HUES64 (cell line): Measurements from ENCODE around the gene CC2D1A.
"Not testable (repeated sequence)": the region's sequence is repeated elsewhere in the genome, so short reads cannot be mapped to it uniquely, and the experiment has no call there.

Experiments
- H3K27ac ChIP-seq: 2 replicates; pipeline ENCODE4 v1.7.0; 2013; ENCODE audit warnings: low read depth, low read length, inconsistent platforms
- H3K27me3 ChIP-seq: 2 replicates; pipeline ENCODE4 v1.6.1; 2013; ENCODE audit warnings: mild to moderate bottlenecking, low read length; ENCODE audit not compliant: insufficient read depth
- H3K36me3 ChIP-seq: 2 replicates; pipeline ENCODE4 v1.6.1; 2013; ENCODE audit warnings: mild to moderate bottlenecking, low read length; ENCODE audit not compliant: insufficient read depth
- H3K4me1 ChIP-seq: 2 replicates; pipeline ENCODE4 v1.6.1; 2013; ENCODE audit warnings: mild to moderate bottlenecking, low read length, moderate library complexity; ENCODE audit not compliant: insufficient read depth
- H3K4me3 ChIP-seq: 2 replicates; pipeline ENCODE4 v1.5.1; 2013; ENCODE audit warnings: mild to moderate bottlenecking, low read length, moderate library complexity
- H3K9ac ChIP-seq: 2 replicates; pipeline ENCODE4 v1.6.1; 2013; ENCODE audit warnings: mild to moderate bottlenecking, low read depth, low read length
- H3K9me3 ChIP-seq: 2 replicates; pipeline ENCODE4 v1.6.1; 2013; ENCODE audit warnings: low read depth, low read length; ENCODE audit not compliant: insufficient read depth
- WGBS: fragments of 150-250, 120-280 bp; methylation state at CpG from one replicate; pipeline ENCODE4 v1.1.7; 2013; ENCODE audit warnings: missing lambda C conversion rate; 5-methylcytosine and 5-hydroxymethylcytosine counted together

CC2D1A gene

GRCh38 chr19:13909430-13909829, 3.4 kb downstream of the CC2D1A start:
- no peak overlapping the region for H3K27ac ChIP-seq
- 94% methylated on average over 2 of the region's 2 CpGs for WGBS

GRCh38 chr19:13913352-13913751, 7.4 kb downstream of the CC2D1A start:
- 97% methylated on average over 17 of the region's 17 CpGs for WGBS
- Histone ChIP-seq H3K27ac (no peak overlapping the region), H3K4me3 (no peak overlapping the region), H3K4me1 (no peaks in the 10 kb centered on the region), H3K9ac (no peak overlapping the region), H3K27me3 (no peaks in the 10 kb centered on the region), H3K36me3 (peaks cover 59% of the 10 kb centered on the region), H3K9me3 (no peaks in the 10 kb centered on the region)

More at GRCh38 chr19:13909430-13909829, 3.4 kb downstream of the CC2D1A start:
- Histone ChIP-seq H3K4me1 (0 out of 2 replicates have a peak, but pooled peaks cover 3% of the 10 kb centered on the region), H3K27me3 (peaks cover 13% of the 10 kb centered on the region), H3K36me3 (peaks cover 30% of the 10 kb centered on the region), H3K4me3 (no peak overlapping the region), H3K9ac (no peak overlapping the region), H3K9me3 (no peaks in the 10 kb centered on the region)

- WGBS, result 90% methylated on average over 3 of the region's 3 CpGs
- Histone ChIP-seq H3K9ac (no peak overlapping the region), H3K4me3 (no peak overlapping the region), H3K36me3 (peaks cover 67% of the 10 kb centered on the region), H3K27me3 (no peaks in the 10 kb centered on the region), H3K4me1 (no peaks in the 10 kb centered on the region), H3K9me3 (no peaks in the 10 kb centered on the region), H3K27ac (no peak overlapping the region)
Observed at GRCh38 chr19:13914777-13915176, 8.8 kb downstream of the CC2D1A start.

GRCh38 chr19:13917888-13918406, 11.9 kb downstream of the CC2D1A start:
- no peak overlapping the region for H3K27ac ChIP-seq
- 95% methylated on average over 14 of the region's 14 CpGs for WGBS
- no peak overlapping the region for H3K4me3 ChIP-seq
- no peaks in the 10 kb centered on the region for H3K27me3 ChIP-seq
- H3K9me3 ChIP-seq, result peaks cover 8% of the 10 kb centered on the region
- no peak overlapping the region for H3K9ac ChIP-seq
- H3K4me1 ChIP-seq, result no peaks in the 10 kb centered on the region
- H3K36me3 ChIP-seq, result peaks cover 77% of the 10 kb centered on the region

GRCh38 chr19:13918726-13919411, 12.9 kb downstream of the CC2D1A start:
- H3K27ac ChIP-seq, result no peak overlapping the region
- H3K9ac ChIP-seq, result no peak overlapping the region
- H3K9me3 ChIP-seq, result peaks cover 8% of the 10 kb centered on the region
- H3K27me3 ChIP-seq, result no peaks in the 10 kb centered on the region
- H3K4me3 ChIP-seq, result no peak overlapping the region
- peaks cover 76% of the 10 kb centered on the region for H3K36me3 ChIP-seq
- 93% methylated on average over 34 of the region's 34 CpGs for WGBS
- H3K4me1 ChIP-seq, result no peaks in the 10 kb centered on the region

GRCh38 chr19:13920524-13920923, 14.5 kb downstream of the CC2D1A start:
- peaks cover 75% of the 10 kb centered on the region for H3K36me3 ChIP-seq
- H3K9ac ChIP-seq, result no peak overlapping the region
- no peak overlapping the region for H3K4me3 ChIP-seq
- no peak overlapping the region for H3K27ac ChIP-seq
- 95% methylated on average over 11 of the region's 11 CpGs for WGBS
- no peaks in the 10 kb centered on the region for H3K4me1 ChIP-seq
- H3K27me3 ChIP-seq, result no peaks in the 10 kb centered on the region
- peaks cover 8% of the 10 kb centered on the region for H3K9me3 ChIP-seq

- 90% methylated on average over 2 of the region's 2 CpGs for WGBS
- H3K9me3 ChIP-seq, result peaks cover 8% of the 10 kb centered on the region
- H3K4me1 ChIP-seq, result no peaks in the 10 kb centered on the region
- peaks cover 71% of the 10 kb centered on the region for H3K36me3 ChIP-seq
- H3K4me3 ChIP-seq, result no peak overlapping the region
- H3K9ac ChIP-seq, result no peak overlapping the region
- no peaks in the 10 kb centered on the region for H3K27me3 ChIP-seq
- no peak overlapping the region for H3K27ac ChIP-seq
Observed at GRCh38 chr19:13920940-13921747, 15.1 kb downstream of the CC2D1A start.

GRCh38 chr19:13922118-13922517, 16.1 kb downstream of the CC2D1A start:
- not testable (repeated sequence) for H3K9me3 ChIP-seq, H3K27ac ChIP-seq, H3K9ac ChIP-seq, H3K4me3 ChIP-seq, H3K4me1 ChIP-seq, H3K27me3 ChIP-seq
- peaks cover 73% of the 10 kb centered on the region for H3K36me3 ChIP-seq
- 94% methylated on average over 6 of the region's 6 CpGs for WGBS

GRCh38 chr19:13923194-13923987, 17.4 kb downstream of the CC2D1A start:
- H3K4me1 ChIP-seq, result no peaks in the 10 kb centered on the region
- peaks cover 8% of the 10 kb centered on the region for H3K9me3 ChIP-seq
- no peak overlapping the region for H3K9ac ChIP-seq
- H3K27ac ChIP-seq, result no peak overlapping the region
- H3K36me3 ChIP-seq, result peaks cover 76% of the 10 kb centered on the region
- H3K27me3 ChIP-seq, result no peaks in the 10 kb centered on the region
- 96% methylated on average over 28 of the region's 28 CpGs for WGBS
- H3K4me3 ChIP-seq, result no peak overlapping the region

GRCh38 chr19:13926010-13926409, 20.0 kb downstream of the CC2D1A start:
- Histone ChIP-seq H3K9ac (no peak overlapping the region), H3K4me3 (no peak overlapping the region), H3K27me3 (no peaks in the 10 kb centered on the region), H3K36me3 (peaks cover 55% of the 10 kb centered on the region), H3K27ac (no peak overlapping the region), H3K4me1 (no peaks in the 10 kb centered on the region), H3K9me3 (peaks cover 3% of the 10 kb centered on the region)
- WGBS, result 94% methylated on average over 2 of the region's 4 CpGs

- H3K4me1 ChIP-seq, result no peaks in the 10 kb centered on the region
- no peaks in the 10 kb centered on the region for H3K27me3 ChIP-seq
- 97% methylated on average over 8 of the region's 8 CpGs for WGBS
- no peak overlapping the region for H3K9ac ChIP-seq
- H3K36me3 ChIP-seq, result peaks cover 48% of the 10 kb centered on the region
- no peaks in the 10 kb centered on the region for H3K9me3 ChIP-seq
- H3K4me3 ChIP-seq, result no peak overlapping the region
- no peak overlapping the region for H3K27ac ChIP-seq
Observed at GRCh38 chr19:13926715-13927114, 20.7 kb downstream of the CC2D1A start.
